Activated CD4-positive, alpha-beta T cell treated with anti-CD3 and anti-CD28 coated beads, Interleukin-2, Interleukin-4, amounts not matched to agents 100 ng/mL and 50 ng/mL, durations not matched to agents 16 hours and 8 hours (primary cell): ENCODE data around the gene ASCC2.
A peak's percentile ranks its signal among the peaks of the same experiment; 100 is the strongest.
"Not testable (repeated sequence)": the region's sequence is repeated elsewhere in the genome, so short reads cannot be mapped to it uniquely, and the experiment has no call there.

ENCODE experiments used
- DNase-seq: peaks from one replicate; pipeline ENCODE4 v3.0.0-alpha.2; 2020; ENCODE audit warnings: low spot score

The ASCC2 gene

DNA sequence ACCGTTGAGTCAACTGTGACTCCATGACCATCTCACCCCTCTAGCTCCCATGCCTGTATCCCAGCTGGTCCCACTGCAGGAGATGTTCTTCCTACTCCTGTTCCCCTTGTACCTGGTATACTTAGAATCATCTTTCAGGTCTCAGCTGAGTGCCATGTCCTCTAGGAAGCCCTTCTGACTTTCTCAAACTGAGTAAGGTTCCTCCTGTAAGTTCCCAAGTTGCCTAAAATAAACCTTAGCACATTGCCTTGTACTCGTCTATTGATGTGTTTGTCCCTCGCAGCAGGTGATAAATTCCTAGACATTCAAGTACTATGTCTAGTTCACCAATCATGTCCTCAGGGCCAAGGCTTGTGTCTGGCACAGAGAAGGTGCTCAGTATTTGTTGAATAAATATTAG lies 18.4 kb upstream of the ASCC2 start:
- DNase-seq, result no peak

DNA sequence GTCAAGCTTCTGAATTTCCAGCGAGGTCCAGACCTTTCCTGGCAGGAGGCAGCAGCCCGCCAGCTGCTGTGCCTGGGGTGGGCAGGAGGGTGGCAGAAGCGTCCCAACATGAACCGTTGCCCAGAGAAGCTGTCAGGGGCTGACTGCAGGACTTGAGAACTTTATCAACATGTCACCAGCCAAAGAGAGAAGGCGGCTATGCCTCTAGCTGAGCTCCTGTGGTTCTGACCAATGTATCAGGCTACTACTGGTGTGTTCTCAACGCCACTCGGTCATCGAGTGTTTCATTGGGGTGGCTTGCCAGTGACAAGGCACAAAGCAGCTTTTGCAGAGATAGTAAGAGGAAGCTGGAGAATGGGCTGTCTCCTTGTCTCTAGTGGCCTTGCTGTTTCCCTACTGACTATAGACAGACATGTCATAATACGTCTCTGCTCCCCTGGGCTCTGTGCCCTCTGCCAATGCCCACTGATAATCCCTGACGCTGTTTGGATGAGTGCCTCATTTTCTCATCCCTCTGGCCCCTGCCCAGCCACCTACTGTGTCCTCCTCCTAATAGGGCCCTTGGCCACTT lies 17.6 kb upstream of the ASCC2 start:
- no peak for DNase-seq

DNA sequence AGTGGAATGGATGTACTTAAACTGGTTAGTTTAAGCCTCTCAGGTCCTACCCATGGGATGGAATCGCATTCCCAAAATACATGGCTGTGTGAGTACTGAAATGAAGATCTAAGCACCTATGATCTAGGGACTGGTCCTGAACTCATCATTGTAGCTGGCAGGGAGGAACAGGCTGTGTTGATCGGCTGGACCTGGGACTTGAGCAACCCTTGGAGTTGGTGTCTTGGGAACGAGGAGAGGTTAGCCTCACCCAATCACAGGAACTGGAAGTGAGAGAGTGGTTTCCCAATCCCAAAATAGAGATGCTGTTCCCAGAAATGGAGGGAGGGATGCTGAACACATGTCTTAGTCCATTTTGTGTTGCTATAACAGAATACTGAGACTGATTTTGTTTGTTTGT lies 16.4 kb upstream of the ASCC2 start:
- DNase-seq, result no peak

DNA sequence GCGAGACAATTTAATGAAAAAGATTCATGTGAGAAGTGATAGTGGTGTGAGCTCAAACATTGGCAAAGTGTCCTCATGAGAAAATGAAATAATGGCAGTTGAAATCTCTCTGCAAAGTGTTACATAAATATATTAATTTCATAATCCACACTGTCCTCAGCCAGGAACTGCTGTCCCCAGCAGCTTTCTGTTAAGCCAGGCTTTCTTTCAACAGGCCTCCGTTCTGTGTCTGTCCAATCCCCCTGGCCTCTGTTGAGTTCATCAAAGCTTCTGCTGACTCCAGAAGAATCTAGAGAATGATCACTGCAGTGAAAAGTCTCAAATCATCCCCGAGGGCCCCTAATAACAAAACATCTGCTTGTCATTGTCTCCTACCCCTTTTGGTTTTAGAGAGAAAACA lies 10.0 kb upstream of the ASCC2 start:
- DNase-seq, result no peak

DNA sequence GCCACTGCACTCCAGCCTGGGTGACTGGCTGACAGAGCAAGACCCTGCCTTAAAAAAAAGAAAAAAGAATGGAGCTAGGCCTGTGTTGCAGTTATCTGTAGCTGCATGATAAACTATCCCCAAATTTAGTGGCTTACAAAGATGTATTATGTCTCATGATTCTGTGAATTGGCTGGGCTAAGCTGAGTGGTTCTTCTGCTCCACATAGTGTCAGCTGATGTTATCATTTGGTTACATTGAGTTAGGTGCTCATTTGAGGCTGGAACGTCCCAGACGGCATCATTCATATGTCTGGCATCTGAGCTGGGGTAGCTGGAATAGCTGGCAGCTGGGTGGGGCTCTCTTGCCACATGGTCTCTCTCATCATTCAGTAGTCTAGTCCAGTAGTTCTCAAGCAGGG lies 8.2 kb upstream of the ASCC2 start:
- no peak for DNase-seq

DNA sequence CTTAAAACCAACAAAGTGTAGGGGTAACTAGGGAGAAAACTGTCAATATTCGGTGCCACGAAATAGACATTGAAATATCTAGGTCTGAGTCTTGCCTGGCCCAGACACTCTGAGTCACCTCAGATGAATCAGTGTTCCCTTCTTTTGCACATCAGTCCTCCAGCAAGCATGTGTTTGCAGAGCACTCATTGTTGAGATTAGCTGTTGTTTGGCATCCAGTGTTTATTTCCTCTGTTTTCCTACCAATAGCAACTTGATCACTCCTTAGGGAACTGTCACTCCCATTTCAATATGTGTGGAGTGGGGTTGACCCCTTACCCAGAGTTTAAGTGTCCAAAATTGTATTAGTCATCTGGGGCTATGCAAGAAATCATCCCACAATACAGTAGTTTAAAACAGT lies 4.7 kb upstream of the ASCC2 start:
- DNase-seq, result no peak

DNA sequence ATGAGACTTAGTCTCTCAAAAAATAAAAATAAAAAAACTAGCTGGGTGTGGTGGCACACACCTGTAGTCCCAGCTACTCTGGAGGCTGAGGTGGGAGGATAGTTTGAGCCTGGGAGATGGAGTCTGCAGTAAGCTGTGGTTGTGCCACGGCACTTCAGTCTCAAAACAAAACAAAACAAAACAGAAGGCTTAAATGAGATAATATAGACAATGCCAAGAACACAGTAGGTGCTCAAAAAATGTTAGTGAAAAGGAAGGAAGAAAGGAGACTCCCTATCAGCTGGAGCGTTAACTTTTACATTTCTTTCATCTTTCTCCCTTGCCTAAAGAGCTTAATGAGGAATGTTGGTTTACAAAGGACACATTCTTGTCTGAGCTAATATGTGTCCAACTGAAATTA lies 4.1 kb upstream of the ASCC2 start:
- DNase-seq, result no peak

DNA sequence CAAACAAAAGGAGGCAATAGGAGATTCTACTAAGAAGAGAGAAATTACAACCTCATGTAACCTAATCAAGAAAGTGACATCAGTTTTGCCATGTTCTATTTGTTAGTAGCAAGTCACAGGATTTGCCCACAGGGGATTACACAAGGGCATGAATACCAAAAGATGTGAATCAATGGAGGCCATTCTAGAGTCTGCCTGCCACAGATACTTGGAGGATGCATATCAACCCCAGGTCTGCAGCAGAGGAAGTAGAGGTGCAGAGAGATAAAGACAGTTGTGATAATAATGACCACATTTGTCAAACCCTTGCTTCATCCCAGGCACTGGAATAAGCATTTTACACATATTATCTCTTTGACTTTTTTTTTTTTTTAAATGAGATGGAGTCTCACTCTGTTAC lies 2.4 kb upstream of the ASCC2 start:
- no peak for DNase-seq

DNA sequence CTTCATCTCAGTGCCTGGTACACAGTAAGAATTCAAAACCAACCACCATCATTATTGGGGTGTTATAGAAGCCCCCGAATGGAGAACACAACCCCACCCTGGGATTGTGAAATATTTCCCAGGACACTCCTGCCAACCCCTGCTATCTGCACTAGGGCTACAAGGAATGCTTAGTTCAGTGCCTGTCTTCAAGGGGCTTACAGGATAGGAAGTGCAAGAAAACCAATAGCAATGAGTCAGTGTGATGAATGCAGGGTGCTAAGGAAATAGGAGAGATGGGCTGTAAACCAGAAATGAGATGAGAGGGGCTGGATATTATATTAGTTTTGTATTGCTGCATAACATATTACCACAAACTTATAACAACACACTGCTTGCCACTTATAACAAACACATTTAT lies 965 bp upstream of the ASCC2 start:
- DNase-seq, result no peak

DNA sequence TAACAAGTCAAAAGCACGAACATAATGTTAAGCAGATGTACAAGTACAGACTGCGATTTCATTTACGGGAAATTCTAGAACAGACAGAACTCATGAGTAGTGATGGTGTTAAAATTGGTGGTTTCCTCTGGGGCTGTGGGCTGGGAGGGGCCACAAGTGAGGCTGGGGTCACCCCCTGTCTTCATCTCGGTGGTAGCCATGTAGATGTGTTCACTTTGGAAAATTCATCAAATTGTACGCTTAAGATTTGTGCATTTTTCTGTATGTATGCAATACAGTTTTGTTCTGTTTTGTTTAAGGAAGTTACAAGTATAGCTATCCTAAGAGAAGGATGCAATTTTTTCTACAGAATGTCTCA lies 504 bp upstream of the ASCC2 start:
- DNase-seq, result no peak

DNA sequence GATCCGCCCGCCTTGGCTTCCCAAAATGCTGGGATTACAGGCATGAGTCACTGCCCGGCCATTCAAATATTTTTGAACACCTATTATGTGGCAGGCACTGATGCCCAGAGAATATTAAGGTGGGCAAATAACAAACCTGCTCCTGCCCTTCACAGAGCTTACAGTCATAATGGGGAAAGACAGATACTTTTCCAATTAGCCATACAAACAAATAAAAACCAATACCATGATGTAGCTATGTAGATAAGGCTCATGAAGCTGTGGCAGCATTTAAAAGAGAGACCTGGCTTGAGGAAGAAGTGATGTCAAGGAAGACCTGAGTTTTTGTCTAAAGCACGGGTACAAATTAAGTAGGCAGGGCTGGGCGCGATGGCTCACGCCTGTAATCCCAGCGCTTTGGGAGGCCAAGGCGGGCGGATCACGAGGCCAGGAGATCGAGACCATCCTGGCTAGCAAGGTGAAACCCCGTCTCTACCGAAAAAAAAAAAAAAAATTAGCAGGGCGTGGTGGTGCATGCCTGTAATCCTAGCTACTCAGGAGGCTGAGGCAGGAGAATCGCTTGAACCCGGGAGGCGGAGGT lies 1.2 kb downstream of the ASCC2 start:
- DNase-seq, result not testable (repeated sequence)

DNA sequence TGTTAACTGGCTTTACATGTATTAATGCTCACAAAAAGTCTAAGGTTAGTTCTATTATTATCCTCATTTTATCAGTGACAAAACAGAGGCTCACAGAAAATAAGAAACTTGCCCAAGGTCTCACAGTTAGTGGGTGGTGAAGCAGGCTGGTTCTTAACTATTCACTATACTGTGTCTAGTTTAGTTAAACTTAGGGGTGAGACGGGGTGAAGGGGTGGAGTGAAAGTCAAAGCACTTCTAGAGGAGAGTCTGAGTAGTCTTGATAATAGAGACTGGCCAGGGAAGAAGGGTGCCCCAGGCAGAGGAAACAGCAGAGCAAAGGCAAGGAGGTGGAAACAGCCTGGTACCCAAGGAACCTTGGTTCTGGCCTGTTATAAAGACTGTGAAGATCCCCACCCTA lies 4.0 kb downstream of the ASCC2 start:
- no peak for DNase-seq

DNA sequence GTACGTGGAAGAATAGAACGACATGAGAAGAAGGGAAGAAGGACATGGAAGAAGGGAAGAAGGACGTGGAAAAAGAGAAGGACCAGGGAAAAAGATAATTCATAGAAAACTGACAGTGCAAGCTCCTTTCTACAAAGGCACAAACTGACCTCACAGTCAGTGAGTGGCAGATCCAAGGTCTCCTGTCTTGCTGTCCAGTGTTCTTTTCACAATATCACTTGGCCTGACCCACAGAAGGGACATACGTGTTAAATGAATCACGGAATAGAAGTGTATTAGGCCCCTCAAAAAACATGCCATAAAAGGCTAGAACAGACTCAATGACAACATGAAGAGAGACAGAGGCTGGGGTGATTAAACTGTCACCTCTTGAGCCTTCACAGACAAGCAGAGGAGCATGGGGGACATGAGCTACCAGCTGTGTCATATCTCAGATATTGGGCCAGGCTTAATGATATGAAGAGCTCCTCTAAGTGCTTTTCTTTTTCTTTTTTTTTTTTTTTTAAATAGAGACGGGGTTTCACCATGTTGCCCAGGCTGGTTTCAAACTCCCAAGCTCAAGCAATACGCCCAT lies 4.6 kb downstream of the ASCC2 start:
- no peak for DNase-seq

DNA sequence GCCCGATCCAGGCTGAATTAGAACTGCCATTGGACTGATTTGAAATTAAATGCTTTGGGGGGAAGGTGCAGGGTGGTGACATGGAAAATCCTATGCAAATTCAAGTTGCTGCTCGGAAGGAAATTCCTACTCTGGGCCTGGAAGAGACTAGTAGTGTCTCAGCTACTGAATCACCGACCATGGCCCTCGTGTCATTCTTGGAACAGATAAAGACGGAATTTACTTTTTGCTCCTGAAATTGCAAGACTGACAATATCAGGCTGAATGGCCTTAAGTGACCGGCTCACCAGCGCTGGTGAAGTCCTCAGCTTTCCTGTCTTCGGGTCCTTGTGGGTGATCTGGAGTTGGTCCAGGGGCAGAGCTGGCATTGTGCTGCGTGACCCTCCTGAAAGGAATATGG lies 6.1 kb downstream of the ASCC2 start:
- DNase-seq, result no peak

DNA sequence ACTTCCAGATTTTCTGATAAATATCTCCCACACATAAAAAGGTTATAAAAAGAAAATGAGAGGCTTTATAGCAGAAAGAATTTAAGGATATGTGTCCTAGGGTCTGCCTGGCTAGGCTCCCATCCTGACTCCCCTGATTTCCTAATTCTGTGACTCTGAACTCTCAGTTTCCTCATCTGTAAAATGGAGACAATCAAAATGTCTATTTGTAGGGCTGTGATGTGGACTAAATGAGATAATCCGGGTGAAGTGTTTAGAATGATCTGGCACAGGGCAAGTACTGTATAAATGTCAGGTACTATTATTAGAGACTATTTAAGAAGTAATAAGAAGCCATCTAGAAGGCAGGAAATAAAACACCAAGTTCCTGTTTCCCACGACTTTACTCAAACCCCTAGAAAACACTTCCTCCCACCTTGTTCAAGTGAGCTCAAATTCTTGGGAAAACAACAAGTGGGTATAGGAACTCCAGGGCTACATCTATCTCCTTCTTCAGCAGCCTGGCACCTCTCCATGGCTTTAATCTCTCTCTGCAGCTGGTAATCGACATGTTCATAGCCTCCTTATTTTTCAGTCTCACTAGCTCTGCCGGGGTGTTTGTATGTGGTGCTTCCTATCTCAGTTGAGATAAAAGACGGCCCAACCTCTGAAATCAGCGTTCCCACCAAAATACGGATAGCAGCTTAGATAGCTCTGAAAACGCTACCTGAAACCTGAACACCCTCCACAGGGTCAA lies 6.7 kb downstream of the ASCC2 start:
- DNase-seq, result no peak

DNA sequence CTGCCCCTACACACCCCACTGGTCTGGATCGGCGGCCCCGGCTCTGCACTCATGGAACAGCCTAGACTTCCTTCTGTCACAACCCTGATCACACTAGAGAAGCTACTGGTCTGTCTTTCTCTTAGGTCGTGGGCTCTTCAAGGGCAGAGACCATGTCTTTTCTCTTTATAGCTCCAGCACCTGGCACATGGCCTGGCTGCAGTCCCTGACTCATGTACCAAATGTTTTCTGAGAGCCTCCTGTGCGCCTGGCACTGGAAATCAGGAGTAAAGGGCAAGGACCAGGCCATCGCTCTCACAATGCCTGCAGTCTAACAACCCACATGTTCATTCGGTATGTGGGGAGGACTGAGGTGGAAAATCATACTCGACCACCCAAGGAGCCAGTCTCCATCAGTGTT lies 7.5 kb downstream of the ASCC2 start:
- DNase-seq, result no peak

DNA sequence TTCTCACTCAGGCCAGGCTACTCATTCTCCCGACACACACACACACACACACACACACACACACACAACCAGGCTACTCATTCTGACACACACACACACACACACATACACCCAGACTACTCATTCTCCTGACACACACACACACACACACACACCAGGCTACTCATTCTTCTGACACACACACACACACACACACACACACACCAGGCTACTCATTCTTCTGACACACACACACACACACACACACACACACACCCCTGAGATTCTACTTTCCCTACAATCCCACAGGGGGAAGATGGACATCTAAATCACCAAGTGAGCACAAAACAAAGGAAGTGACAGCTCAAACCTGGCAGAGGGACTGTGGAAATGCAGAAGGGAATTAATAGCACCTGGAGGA lies 10.3 kb downstream of the ASCC2 start:
- not testable (repeated sequence) for DNase-seq

DNA sequence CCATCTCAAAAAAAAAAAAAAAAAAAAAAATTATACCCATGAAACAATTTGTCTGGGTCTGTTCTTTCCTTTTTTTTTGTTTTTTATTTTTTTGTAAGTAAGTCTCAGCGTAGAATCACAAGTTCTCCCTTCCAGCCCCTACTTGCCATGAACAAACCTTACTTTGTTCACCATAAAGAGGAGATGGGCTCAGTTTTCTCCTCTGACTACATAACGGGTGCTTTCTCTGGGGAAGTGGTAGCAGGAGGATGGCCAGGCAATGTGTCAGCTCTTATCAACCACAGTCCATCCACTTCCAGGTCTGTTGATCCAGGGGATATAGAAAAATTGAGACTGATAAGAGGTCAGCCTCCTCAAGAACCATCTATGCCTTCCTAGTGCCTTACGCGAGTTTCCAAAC lies 11.0 kb downstream of the ASCC2 start:
- no peak for DNase-seq

DNA sequence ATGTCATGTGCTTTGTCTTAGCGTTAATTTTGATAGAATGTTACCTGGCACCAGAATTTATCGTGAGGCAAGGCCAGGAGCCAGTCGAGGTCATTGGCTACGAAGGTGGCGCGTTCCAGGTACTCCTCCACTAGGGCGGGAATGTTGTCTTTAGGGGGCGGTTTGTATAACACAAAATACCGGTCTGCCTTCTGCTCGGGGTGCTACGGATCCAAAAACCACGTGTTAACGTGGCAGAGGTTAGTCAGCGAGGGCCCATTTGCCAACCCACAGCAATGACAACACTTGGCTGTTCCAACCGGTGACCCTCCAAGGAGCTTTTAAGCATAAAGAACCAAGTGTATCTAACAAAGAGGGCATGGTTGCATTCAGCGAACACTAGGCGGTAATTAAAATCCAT lies 12.5 kb downstream of the ASCC2 start:
- no peak for DNase-seq

DNA sequence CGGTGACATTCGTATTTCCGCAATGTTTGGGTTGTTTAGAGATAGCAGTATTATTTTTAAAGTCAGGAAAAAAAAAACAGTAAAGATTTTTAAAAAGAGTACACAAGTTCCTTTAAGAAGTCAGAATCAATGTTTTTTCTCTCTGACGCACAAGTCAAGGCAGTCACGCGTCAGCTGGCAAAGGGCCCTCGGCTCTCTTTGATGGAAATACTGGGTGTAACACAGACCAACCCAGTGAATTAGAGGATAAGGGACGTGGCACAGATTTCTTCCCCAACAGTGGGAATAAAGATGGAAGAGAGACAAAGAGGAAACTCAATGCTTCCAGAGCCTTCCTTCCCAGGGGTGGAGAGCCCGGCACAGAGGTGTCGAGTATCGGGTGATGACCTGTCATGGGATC lies 13.4 kb downstream of the ASCC2 start:
- no peak for DNase-seq

DNA sequence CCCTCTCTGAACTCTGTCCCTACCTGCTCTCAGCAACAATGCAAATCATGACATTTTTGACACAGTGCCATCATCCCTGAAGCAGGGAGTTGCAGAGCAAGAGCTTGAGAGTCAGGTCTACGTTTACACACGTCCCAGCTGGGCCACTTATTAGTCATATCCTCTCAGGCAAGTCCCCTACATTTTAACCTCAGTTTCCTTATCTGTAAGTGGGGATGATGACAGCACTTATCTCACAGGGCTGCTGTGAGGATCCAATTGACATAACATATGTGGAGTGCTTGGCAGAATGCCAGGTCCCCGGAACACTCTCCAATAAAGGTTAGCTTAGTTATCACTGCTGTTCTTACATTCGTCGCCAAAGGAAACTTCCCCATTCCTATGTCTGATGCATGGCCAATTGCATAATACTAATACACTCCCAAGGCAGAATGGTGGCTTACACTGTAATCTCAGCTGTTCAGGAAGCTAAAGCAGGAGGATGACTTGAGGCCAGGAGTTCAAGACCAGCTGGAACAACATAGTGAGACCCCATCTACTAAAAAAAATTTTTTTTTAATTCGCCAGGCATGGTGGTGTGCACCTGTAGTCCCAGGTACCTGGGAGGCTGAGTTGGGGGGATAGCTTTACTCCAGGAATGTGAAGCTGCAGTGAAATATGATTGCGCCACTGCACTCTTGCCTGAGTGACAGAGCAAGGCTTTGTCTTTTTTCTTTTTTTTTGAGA lies 16.6 kb downstream of the ASCC2 start:
- DNase-seq, result peak; percentile 87

DNA sequence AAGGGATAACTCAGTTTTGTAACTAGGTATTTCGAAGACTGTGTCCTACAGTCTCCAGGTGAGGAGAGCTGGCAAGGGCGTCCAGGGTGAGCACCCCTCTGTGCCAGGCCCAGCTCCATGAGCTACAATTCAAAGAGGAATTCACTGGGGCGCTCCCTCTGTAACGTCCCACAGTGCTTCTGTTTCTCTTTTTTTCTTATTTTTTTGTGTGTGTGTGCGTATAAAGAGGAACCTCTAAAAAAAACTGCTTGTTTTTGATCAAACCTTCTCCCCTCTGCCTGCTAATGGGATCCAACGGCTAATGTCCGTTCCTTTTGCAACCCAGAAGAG lies 17.1 kb downstream of the ASCC2 start:
- no peak for DNase-seq

DNA sequence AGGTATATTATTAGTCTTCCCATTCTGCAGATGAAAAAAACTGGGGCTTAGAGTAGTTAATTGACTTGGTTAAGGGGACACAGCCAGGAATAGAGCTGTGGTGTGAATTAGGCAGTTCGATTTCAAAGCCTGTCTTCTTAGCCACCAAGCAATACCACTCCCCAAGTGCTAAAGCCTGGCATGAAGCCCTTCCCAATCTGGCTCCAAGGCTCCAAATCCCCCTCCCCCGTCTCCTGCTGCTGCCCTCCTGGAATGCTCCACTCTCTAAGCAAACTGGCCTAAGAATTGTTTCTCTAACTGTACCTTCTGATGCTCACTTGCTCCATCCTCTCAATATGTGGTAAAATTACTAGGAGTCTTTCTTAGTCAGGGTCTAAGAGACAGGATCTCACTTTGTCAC lies 18.6 kb downstream of the ASCC2 start:
- no peak for DNase-seq
